IMR-90 (cell line): Measurements from ENCODE around the gene NUP210. TPM values are rescaled to one million over a fixed set of nuclear protein-coding genes. Genes with fewer than 3 reads are reported as not detected.
A peak's percentile ranks its signal among the peaks of the same experiment; 100 is the strongest.

Source experiments
- ATAC-seq: fragments of 200-7000 bp; cut with Tn5 transposase; 2 replicates; pipeline ENCODE4 v1.9.1; 2020; ENCODE audit warnings: low read depth, mild to moderate bottlenecking, moderate library complexity
- BruUV-seq: library from RNA; stranded (reverse); fragments of 400-500 nt; replicated peaks from 2 replicates; lab custom pipeline; 2021; lab: Mats Ljungman, UMichigan
- CTCF ChIA-PET: fragments of 300-600 bp; formaldehyde crosslinking; extraction: SDS; loops from one replicate; lab custom pipeline; 2021; ENCODE audit warnings: antibody characterized with exemption; lab: Yijun Ruan, JAX
- POLR2A ChIA-PET: fragments of 300-600 bp; sonication (Branson Sonifier 250); formaldehyde crosslinking; loops from one replicate; lab custom pipeline; 2022; ENCODE audit warnings: antibody characterized with exemption; ENCODE audit not compliant: unreplicated experiment; lab: Charles Lee
- DNase-seq: peaks from one replicate; pipeline ENCODE4 v3.0.0; 2013
- H2AFZ ChIP-seq: replicated peaks from 2 replicates; pipeline ENCODE3; 2013; ENCODE audit warnings: low read length, mild to moderate bottlenecking; ENCODE audit not compliant: poor library complexity
- H2AK5ac ChIP-seq: 2 replicates; pipeline ENCODE4 v1.6.1; 2013; ENCODE audit warnings: low read depth, low read length, inconsistent platforms
- H2AK9ac ChIP-seq: replicated peaks from 2 replicates; pipeline ENCODE3; 2013; ENCODE audit warnings: mild to moderate bottlenecking, low read depth, low read length, moderate library complexity; ENCODE audit not compliant: poor library complexity
- H2BK120ac ChIP-seq: 2 replicates; pipeline ENCODE4 v1.6.1; 2013; ENCODE audit warnings: low read depth, low read length, inconsistent platforms
- H2BK15ac ChIP-seq: 3 replicates; pipeline ENCODE4 v1.6.1; 2013; ENCODE audit warnings: low read depth, low read length, inconsistent platforms
- H2BK20ac ChIP-seq: 2 replicates; pipeline ENCODE4 v1.6.1; 2013; ENCODE audit warnings: low read depth, mild to moderate bottlenecking, inconsistent platforms, low read length, moderate library complexity
- H2BK5ac ChIP-seq: 2 replicates; pipeline ENCODE4 v1.6.1; 2013; ENCODE audit warnings: mild to moderate bottlenecking, low read depth, low read length, inconsistent platforms; ENCODE audit not compliant: poor library complexity, severe bottlenecking
- H3K14ac ChIP-seq: replicated peaks from 2 replicates; pipeline ENCODE4 v1.6.1; 2013; ENCODE audit warnings: low read depth, low read length, inconsistent platforms
- H3K18ac ChIP-seq: 2 replicates; pipeline ENCODE4 v1.6.1; 2013; ENCODE audit warnings: low read depth, low read length, control low read depth
- H3K23ac ChIP-seq: 2 replicates; pipeline ENCODE4 v1.6.1; 2013; ENCODE audit warnings: low read depth, low read length, inconsistent platforms
- H3K27ac ChIP-seq: 2 replicates; pipeline ENCODE4 v1.5.1; 2013; ENCODE audit warnings: mild to moderate bottlenecking, control low read depth, low read length; ENCODE audit not compliant: insufficient read depth
- H3K27me3 ChIP-seq: 2 replicates; pipeline ENCODE4 v1.6.1; 2013; ENCODE audit warnings: low read length; ENCODE audit not compliant: control insufficient read depth, insufficient read depth
- H3K36me3 ChIP-seq: 2 replicates; pipeline ENCODE4 v1.6.1; 2013; ENCODE audit warnings: low read length, mixed read lengths; ENCODE audit not compliant: control insufficient read depth, insufficient read depth
- H3K4ac ChIP-seq: 2 replicates; pipeline ENCODE4 v1.6.1; 2013; ENCODE audit warnings: low read depth, low read length, inconsistent platforms
- H3K4me1 ChIP-seq: 2 replicates; pipeline ENCODE4 v1.6.1; 2013; ENCODE audit warnings: low read length, mixed read lengths; ENCODE audit not compliant: control insufficient read depth, insufficient read depth
- H3K4me2 ChIP-seq: 2 replicates; pipeline ENCODE4 v1.6.1; 2013; ENCODE audit warnings: low read depth, mild to moderate bottlenecking, control low read depth, low read length, moderate library complexity
- H3K4me3 ChIP-seq: 2 replicates; pipeline ENCODE4 v1.5.1; 2013; ENCODE audit warnings: low read depth, mild to moderate bottlenecking, control low read depth, low read length, moderate library complexity; ENCODE audit not compliant: insufficient read depth
- H3K56ac ChIP-seq: 2 replicates; pipeline ENCODE4 v1.6.1; 2013; ENCODE audit warnings: low read length, inconsistent platforms; ENCODE audit not compliant: insufficient read depth; ENCODE audit errors: extremely low read depth
- H3K79me1 ChIP-seq, 2 experiments: 2 replicates each; pipeline ENCODE4 v1.6.1; 2013; ENCODE audit warnings: low read length in 2 of 2, inconsistent platforms in 1 of 2, low read depth in 1 of 2
- H3K9ac ChIP-seq: 2 replicates; pipeline ENCODE4 v1.6.1; 2013; ENCODE audit warnings: low read depth, low read length, control low read depth
- H3K9me1 ChIP-seq: 2 replicates; pipeline ENCODE4 v1.6.1; 2013; ENCODE audit warnings: low read length, inconsistent platforms; ENCODE audit not compliant: insufficient read depth
- H3K9me3 ChIP-seq: 2 replicates; pipeline ENCODE4 v1.6.1; 2013; ENCODE audit warnings: low read length; ENCODE audit not compliant: control insufficient read depth, insufficient read depth
- H4K20me1 ChIP-seq: 2 replicates; pipeline ENCODE4 v1.6.1; 2013; ENCODE audit warnings: low read length, inconsistent platforms; ENCODE audit not compliant: insufficient read depth
- H4K5ac ChIP-seq: 2 replicates; pipeline ENCODE4 v1.6.1; 2013; ENCODE audit warnings: mild to moderate bottlenecking, low read depth, low read length, control low read depth
- H4K8ac ChIP-seq, 2 experiments: 2 replicates each; pipeline ENCODE4 v1.6.1; 2013; ENCODE audit warnings: low read depth in 2 of 2, low read length in 2 of 2, control low read depth in 1 of 2, inconsistent platforms in 1 of 2
- H4K91ac ChIP-seq: 2 replicates; pipeline ENCODE4 v1.6.1; 2013; ENCODE audit warnings: low read depth, low read length, inconsistent platforms; ENCODE audit not compliant: insufficient read depth
- BHLHE40 ChIP-seq: fragments of 150-350 bp; IDR thresholded peaks from 2 replicates; pipeline ENCODE4 v1.6.1; 2016; ENCODE audit warnings: mild to moderate bottlenecking, low read depth, low read length
- CEBPB ChIP-seq: IDR thresholded peaks from 2 replicates; pipeline ENCODE4 v1.6.1; 2012; ENCODE audit warnings: low read depth, low read length, improper control_type of control experiment
- CHD1 ChIP-seq: IDR thresholded peaks from 2 replicates; pipeline ENCODE4 v1.6.1; 2012; ENCODE audit warnings: low read depth, low read length, improper control_type of control experiment
- CTCF ChIP-seq: conservative IDR thresholded peaks from 2 replicates; pipeline ENCODE4 v1.5.1; 2012; ENCODE audit warnings: mild to moderate bottlenecking, low read depth, low read length, improper control_type of control experiment
- FOS ChIP-seq: fragments of 150-350 bp; IDR thresholded peaks from 2 replicates; pipeline ENCODE4 v1.6.1; 2016; ENCODE audit warnings: low read depth, low read length
- MAFK ChIP-seq: IDR thresholded peaks from 2 replicates; pipeline ENCODE4 v1.6.1; 2012; ENCODE audit warnings: low read depth, low read length, improper control_type of control experiment
- MAZ ChIP-seq: IDR thresholded peaks from 2 replicates; pipeline ENCODE4 v1.6.1; 2012; ENCODE audit warnings: low read depth, mild to moderate bottlenecking, low read length, improper control_type of control experiment, moderate library complexity, borderline replicate concordance
- MXI1 ChIP-seq: IDR thresholded peaks from 2 replicates; pipeline ENCODE4 v1.6.1; 2012; ENCODE audit warnings: low read depth, mild to moderate bottlenecking, low read length, moderate library complexity, borderline replicate concordance
- NFE2L2 ChIP-seq: fragments of 150-350 bp; IDR thresholded peaks from 2 replicates; pipeline ENCODE4 v1.6.1; 2016; ENCODE audit warnings: low read depth, mild to moderate bottlenecking, low read length
- POLR2A ChIP-seq: IDR thresholded peaks from 2 replicates; pipeline ENCODE4 v1.6.1; 2012; ENCODE audit warnings: mild to moderate bottlenecking, low read depth, low read length
- RAD21 ChIP-seq: IDR thresholded peaks from 2 replicates; pipeline ENCODE4 v1.6.1; 2012; ENCODE audit warnings: low read length, improper control_type of control experiment
- RCOR1 ChIP-seq: IDR thresholded peaks from 2 replicates; pipeline ENCODE4 v1.6.1; 2012; ENCODE audit warnings: mild to moderate bottlenecking, low read length, improper control_type of control experiment; ENCODE audit not compliant: insufficient replicate concordance
- RFX5 ChIP-seq: IDR thresholded peaks from 2 replicates; pipeline ENCODE4 v1.8.0; 2012; ENCODE audit warnings: low read depth, mild to moderate bottlenecking, low read length, moderate library complexity
- SMC3 ChIP-seq: fragments of 150-350 bp; IDR thresholded peaks from 2 replicates; pipeline ENCODE4 v1.6.1; 2016; ENCODE audit warnings: low read depth, mild to moderate bottlenecking, antibody characterized with exemption, low read length, moderate library complexity
- USF2 ChIP-seq: fragments of 150-350 bp; IDR thresholded peaks from 2 replicates; pipeline ENCODE4 v1.6.1; 2017; ENCODE audit warnings: mild to moderate bottlenecking, antibody characterized with exemption, low read length, low read depth
- WGBS, 2 experiments: methylation state at CpG; one replicate each; pipeline versions ENCODE4 v1.1.5 to v1.1.7; 2013; ENCODE audit warnings: missing lambda C conversion rate in 2 of 2; ENCODE audit not compliant: insufficient read length in 1 of 2; ENCODE audit errors: extremely low coverage in 2 of 2; 5-methylcytosine and 5-hydroxymethylcytosine counted together
- dilution Hi-C: fragments of 300-500 bp; cut with HindIII; formaldehyde crosslinking; loops from one replicate; pipeline ENCODE4 v1.14.3; 2018; ENCODE audit warnings: low sequenced_read_pairs; ENCODE audit not compliant: unreplicated experiment
- in situ Hi-C: fragments of 300-500 bp; cut with MboI; formaldehyde crosslinking; loops from 3 replicates; pipeline ENCODE4 v1.14.3; 2019; ENCODE audit warnings: low sequenced_read_pairs, inconsistent platforms, mixed read lengths
- intact Hi-C: fragments of 100-400 bp; cut with micrococcal nuclease; formaldehyde crosslinking; loops from 2 replicates; pipeline ENCODE4 v1.10.0; 2022
- polyA plus RNA-seq, 3 experiments: library from polyadenylated mRNA; depleted of rRNA; stranded (reverse); fragments of >200 nt; gene quantifications; 2 replicates each; pipeline ENCODE4 v1.2.3, GENCODE V29; 2012; ENCODE audit warnings: low replicate concordance in 1 of 3
- total RNA-seq: library from RNA; depleted of rRNA; stranded (reverse); fragments of >200 nt; gene quantifications from 2 replicates; pipeline ENCODE4 v1.2.3, GENCODE V29; 2012

Gene NUP210
- total and polyA plus RNA-seq, 2 of the 4 experiments (the other 2 are of a cell fraction) = under 0.01 to 0.03 TPM

GRCh38 chr3:13347390-13347950 is 72.7 kb downstream of the NUP210 start:
- H3K27ac ChIP-seq = no peak overlapping the region
- in situ Hi-C loops = no loop called here
- H2BK5ac ChIP-seq = no peak overlapping the region
- no peak overlapping the region for H2BK20ac ChIP-seq
- H3K36me3 ChIP-seq = no peaks in the 10 kb centered on the region
- H4K8ac ChIP-seq = no peak overlapping the region
- WGBS, 2 experiments = 26% methylated on average over 6 of the region's 15 CpGs; no CpG with 5 or more reads in 1 of the 2 experiments
- H3K56ac ChIP-seq = no peak overlapping the region
- ChIA-PET POLR2A (no interaction called here), CTCF (no interaction called here)
- dilution Hi-C loops = no loop called here
- H2BK120ac ChIP-seq = no peak overlapping the region
- H2BK15ac ChIP-seq = no peak overlapping the region
- TF ChIP-seq CHD1 (no peak), RCOR1 (no peak), CEBPB (no peak), FOS (no peak), NFE2L2 (no peak), CTCF (no peak), BHLHE40 (no peak), RAD21 (no peak), POLR2A (no peak), MAFK (no peak), RFX5 (no peak), USF2 (no peak), MXI1 (no peak), MAZ (no peak), SMC3 (no peak)
- H3K4me1 ChIP-seq = peaks cover 2% of the 10 kb centered on the region
- peaks cover 16% of the 10 kb centered on the region; the same call in 1 of the 2 replicates for H3K27me3 ChIP-seq
- no peak overlapping the region for H3K4me3 ChIP-seq
- no peak for ATAC-seq
- intact Hi-C loops = no loop called here
- no peak overlapping the region for H2AFZ ChIP-seq
- 0 out of 2 replicates have a peak, but pooled peaks cover 1% of the 10 kb centered on the region for H3K9me1 ChIP-seq
- H2AK5ac ChIP-seq = no peak overlapping the region
- no peak overlapping the region for H3K4ac ChIP-seq
- no TSS peak for BruUV-seq
- no peak overlapping the region for H3K18ac ChIP-seq
- peak; percentile 49 for DNase-seq
- no peak overlapping the region for H4K91ac ChIP-seq
- no peaks in the 10 kb centered on the region for H3K9me3 ChIP-seq
- no peaks in the 10 kb centered on the region for H4K20me1 ChIP-seq
- no peak overlapping the region for H4K5ac ChIP-seq
- H3K9ac ChIP-seq = no peak overlapping the region
- H3K14ac ChIP-seq = no peak overlapping the region
- H3K23ac ChIP-seq = no peak overlapping the region
- H3K4me2 ChIP-seq = no peak overlapping the region
- no peak overlapping the region for H2AK9ac ChIP-seq
- no peaks in the 10 kb centered on the region for H3K79me1 ChIP-seq
